A673 (cell line): ENCODE results near the gene NOC3L.

Experiments used
- CTCF ChIP-seq: fragments of 300-800, 200-600 bp; sonication (generic); conservative IDR thresholded peaks from 2 replicates; pipeline ENCODE4 v1.5.1; 2017; ENCODE audit warnings: low read depth, mild to moderate bottlenecking, antibody characterized with exemption, low read length, moderate library complexity, mixed read lengths
- EZH2 ChIP-seq: fragments of 200-600 bp; sonication (generic); IDR thresholded peaks from 2 replicates; pipeline ENCODE4 v1.6.1; 2017; ENCODE audit warnings: borderline replicate concordance, low read depth, mild to moderate bottlenecking, mixed read lengths, antibody characterized with exemption, low read length; ENCODE audit not compliant: poor library complexity, severe bottlenecking

GRCh38 chr10:94351089-94351488 is 11.7 kb downstream of the NOC3L start:
- TF ChIP-seq CTCF (no peak), EZH2 (no peak)
